ELF-1 (cell line): Measurements from ENCODE around the gene DGUOK.
"Not testable (repeated sequence)": the region's sequence is repeated elsewhere in the genome, so short reads cannot be mapped to it uniquely, and the experiment has no call there.

Source experiments
- DNase-seq: peaks from one replicate; pipeline ENCODE4 v3.0.0-alpha.2; 2016; ENCODE audit warnings: low read depth, low spot score

The DGUOK gene

GRCh38 chr2:73901143-73901542, 25.5 kb upstream of the DGUOK start:
- no peak for DNase-seq

GRCh38 chr2:73902284-73902683, 24.4 kb upstream of the DGUOK start:
- no peak for DNase-seq

GRCh38 chr2:73903313-73903712, 23.4 kb upstream of the DGUOK start:
- no peak for DNase-seq

GRCh38 chr2:73903949-73904613, 22.6 kb upstream of the DGUOK start:
- DNase-seq: not testable (repeated sequence)

- DNase-seq: no peak
These were observed 21.7 kb upstream of the DGUOK start for GRCh38 chr2:73904952-73905351.

- no peak for DNase-seq
These were observed 19.7 kb upstream of the DGUOK start for GRCh38 chr2:73906847-73907505.

- DNase-seq: peak; percentile 34
These were observed 18.7 kb upstream of the DGUOK start for GRCh38 chr2:73907840-73908452.

- no peak for DNase-seq
These were observed 17.7 kb upstream of the DGUOK start for GRCh38 chr2:73908689-73909652.

GRCh38 chr2:73910873-73911547, 15.7 kb upstream of the DGUOK start:
- no peak for DNase-seq

- no peak for DNase-seq
These were observed 15.0 kb upstream of the DGUOK start for GRCh38 chr2:73911548-73912208.

- no peak for DNase-seq
These were observed 13.1 kb upstream of the DGUOK start for GRCh38 chr2:73913414-73914054.

- no peak for DNase-seq
These were observed 12.0 kb upstream of the DGUOK start for GRCh38 chr2:73914667-73915066.

GRCh38 chr2:73915437-73915993, 11.2 kb upstream of the DGUOK start:
- DNase-seq: no peak

GRCh38 chr2:73916666-73917065, 10.0 kb upstream of the DGUOK start:
- no peak for DNase-seq

- DNase-seq: no peak
These were observed 9.4 kb upstream of the DGUOK start for GRCh38 chr2:73917296-73917695.

- no peak for DNase-seq
These were observed 8.9 kb upstream of the DGUOK start for GRCh38 chr2:73917696-73918207.

- DNase-seq: no peak
These were observed 7.8 kb upstream of the DGUOK start for GRCh38 chr2:73918856-73919255.

- no peak for DNase-seq
These were observed 7.0 kb upstream of the DGUOK start for GRCh38 chr2:73919596-73920228.
